ENCODE measurements around the gene MARCHF10. TPM values are rescaled to one million over a fixed set of nuclear protein-coding genes. Genes with fewer than 3 reads are reported as not detected.

The MARCHF10 gene
- total RNA-seq, 1 donor from 2014 or later: not detected

DNA sequence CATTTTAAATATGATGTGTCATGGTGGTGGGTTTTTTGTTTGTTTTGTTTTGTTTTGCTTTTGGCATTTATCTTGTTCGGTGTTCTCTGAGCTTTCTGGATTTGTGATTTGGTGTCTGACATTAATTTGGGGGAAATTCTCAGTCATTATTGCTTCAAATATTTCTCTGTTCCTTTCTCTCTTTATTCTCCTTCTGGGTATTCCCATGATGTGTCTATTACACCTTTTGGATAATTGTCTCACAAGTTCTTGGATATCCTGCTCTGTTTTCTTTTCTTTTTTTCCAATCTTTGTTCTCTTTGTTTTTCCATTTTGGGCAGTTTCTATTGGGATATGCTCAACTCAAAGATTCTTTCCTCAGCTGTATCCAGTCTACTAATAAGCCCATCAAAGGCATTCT, 88.5 kb downstream of the MARCHF10 start:
- intact Hi-C loops (cut with micrococcal nuclease): no loop called here

- intact Hi-C loops (cut with micrococcal nuclease): no loop called here
Measured at GRCh38 chr17:62718429-62718828, 89.7 kb downstream of the MARCHF10 start.

GRCh38 chr17:62717889-62718288, 90.2 kb downstream of the MARCHF10 start:
- intact Hi-C loops (cut with micrococcal nuclease): no loop called here

- intact Hi-C loops (cut with micrococcal nuclease): no loop called here
Measured at GRCh38 chr17:62717589-62717855, 90.6 kb downstream of the MARCHF10 start.

DNA sequence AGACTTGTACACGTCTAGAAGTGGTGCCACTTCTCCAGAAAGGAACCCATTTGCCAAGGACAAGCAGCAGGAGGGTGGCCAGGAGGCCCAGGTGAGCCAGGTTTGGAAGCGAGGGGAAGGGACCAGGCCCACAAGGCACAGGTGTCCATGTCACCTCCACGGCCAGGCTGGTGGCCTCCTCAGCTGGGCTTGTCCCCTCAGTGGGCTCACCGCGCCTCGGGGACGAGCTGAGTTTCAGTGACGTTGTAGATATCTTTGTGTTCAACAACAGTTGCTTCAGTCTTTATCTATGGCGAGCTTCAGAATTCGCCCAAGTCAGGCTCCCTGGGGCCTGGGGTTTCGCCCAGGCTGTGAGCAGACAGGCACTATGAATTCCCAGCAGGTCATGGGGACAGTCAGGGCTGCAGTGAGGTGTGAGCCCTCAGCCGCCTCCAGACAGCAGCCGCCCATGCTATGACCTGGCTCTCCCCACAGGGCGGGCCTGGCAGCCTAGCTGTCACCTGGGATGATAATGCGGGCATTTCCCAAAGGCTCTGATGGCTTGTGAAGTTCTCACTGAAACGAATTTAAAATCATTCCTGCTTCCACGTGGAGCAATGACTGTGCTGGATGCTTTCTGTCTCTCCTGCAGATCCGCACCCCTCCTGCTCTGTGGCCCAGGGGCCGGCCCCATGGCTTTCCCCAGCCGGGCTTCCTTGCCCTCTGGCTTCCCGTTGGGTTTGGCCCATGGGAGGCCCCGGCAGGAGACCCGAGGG, 91.1 kb downstream of the MARCHF10 start:
- intact Hi-C loops (cut with micrococcal nuclease): no loop called here

GRCh38 chr17:62715882-62716390, 92.2 kb downstream of the MARCHF10 start:
- intact Hi-C loops (cut with micrococcal nuclease): no loop called here

DNA sequence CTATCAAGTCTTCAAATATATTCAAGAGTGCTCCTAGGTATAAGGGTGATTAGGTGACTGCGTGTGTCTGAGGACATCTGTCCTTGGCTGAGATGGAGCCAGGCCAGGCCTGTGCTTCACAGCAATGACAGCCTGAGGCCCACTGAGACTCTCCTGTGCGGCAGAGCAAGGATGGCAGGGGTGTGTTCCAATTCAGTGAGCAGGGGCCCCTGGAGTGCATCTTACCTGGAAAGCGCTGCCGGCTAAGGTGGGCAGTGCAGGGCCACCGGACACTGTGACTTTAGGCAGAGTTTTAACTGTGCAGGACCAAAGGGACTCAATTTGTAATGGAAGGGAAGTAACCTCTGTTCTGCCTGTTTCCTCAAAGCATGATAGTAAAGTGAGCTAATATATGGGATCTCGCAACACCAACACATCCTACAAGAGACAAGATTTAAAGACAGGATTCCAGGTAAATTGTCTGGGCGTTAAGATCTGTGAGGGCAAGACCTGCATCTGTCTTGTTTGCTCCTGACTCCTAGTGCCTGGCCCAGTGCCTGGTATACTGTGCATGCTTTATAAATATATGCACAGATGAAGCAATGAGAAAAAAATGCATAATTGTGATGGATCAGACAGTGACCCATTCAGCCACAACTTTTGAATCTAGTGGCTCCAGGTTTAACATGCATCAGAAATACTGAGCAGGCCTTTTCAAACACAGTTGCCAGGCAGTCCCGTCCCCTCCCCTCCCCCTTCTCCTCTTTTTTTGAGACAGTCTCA, 93.9 kb downstream of the MARCHF10 start:
- intact Hi-C loops (cut with micrococcal nuclease): no loop called here

DNA sequence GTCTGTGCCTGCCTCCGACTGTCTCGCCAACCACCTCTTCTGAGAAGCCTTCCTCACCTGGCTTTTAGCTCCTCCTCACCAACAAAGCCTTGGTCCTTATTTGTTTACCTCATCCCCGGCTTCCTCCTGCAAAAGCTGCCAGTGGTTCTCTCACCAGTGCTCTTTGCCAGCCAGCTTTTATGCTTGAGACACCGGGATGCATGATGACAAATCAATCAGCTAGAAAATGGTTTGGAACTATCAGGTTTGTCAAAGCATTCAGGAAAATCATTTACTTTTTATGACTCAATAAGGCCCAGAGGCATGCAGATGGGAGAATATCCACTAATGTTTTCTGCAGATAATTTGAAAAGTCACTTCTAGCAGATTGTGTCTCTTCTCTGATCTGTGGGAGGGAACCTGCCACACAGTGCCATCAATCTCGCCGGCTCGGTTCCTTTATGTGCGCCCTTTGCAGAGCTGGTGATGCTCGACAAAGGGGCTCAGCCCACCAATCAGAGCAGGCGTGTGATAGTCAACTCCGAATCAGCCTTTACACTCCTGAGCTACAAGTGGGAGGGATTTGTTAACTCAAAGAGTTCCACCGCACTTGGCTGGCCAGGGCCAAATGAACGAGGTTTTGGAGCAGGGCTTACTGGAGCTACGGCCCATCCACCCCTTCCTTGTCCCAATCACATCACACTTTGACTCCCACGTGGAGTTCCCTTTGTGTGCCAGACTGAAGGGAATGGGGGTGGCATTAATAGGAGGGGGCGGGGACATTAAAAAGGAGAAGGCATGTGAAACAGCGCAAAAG, 94.8 kb downstream of the MARCHF10 start:
- intact Hi-C loops (cut with micrococcal nuclease): no loop called here

GRCh38 chr17:62712171-62712581, 95.9 kb downstream of the MARCHF10 start:
- intact Hi-C loops (cut with micrococcal nuclease): no loop called here

- intact Hi-C loops (cut with micrococcal nuclease): no loop called here
Measured at GRCh38 chr17:62708587-62708986, 99.5 kb downstream of the MARCHF10 start.

DNA sequence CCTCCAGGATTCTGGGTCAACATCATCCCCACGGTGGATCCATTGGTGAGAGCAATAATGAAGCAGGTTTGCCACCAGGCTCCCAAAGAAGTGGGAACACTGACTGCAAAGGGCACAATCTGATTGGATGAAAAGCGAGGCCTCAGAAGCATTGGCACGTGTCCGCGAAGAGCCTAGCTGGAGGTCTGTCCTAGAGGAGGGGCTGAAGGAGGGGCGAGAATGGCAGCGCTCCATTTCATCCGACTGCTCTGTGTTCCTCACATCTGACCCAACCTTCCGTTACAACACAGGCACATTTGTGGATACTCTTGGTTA, 100.7 kb downstream of the MARCHF10 start:
- intact Hi-C loops (cut with micrococcal nuclease): no loop called here

GRCh38 chr17:62706598-62707424, 101.3 kb downstream of the MARCHF10 start:
- intact Hi-C loops (cut with micrococcal nuclease): no loop called here

- intact Hi-C loops (cut with micrococcal nuclease): no loop called here
Measured at GRCh38 chr17:62705778-62706597, 102.1 kb downstream of the MARCHF10 start.

DNA sequence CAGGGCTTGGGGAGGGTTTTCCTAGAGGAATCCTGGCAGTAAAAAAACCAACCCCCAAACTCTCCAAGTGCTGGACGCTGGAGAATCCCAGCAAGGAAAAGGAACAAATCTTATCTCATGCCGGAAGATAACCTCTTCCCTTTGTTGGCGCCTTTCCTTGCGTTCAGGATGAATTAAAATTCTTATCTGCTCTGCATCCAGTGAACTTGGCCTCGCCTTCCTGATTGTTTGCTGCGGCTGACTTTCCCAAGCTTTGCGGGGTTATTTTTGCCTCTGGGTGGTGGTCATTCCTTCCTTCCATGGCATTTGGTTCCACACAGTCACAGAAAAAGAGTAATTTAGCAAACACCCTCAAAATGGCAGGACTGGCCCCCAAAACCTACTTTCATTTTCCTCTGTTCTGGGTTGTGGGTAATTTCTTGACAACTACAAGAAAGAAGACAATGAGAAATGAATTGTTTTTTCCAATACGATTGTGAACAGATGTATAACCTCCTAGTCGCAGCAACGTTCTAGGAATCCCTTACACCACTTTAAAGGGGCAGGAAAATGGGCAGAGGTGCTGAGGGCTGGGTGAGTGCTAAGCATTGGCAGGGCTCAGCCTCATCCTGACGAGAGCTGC, 102.8 kb downstream of the MARCHF10 start:
- intact Hi-C loops (cut with micrococcal nuclease): no loop called here

- intact Hi-C loops (cut with micrococcal nuclease): loop anchor here (5.0 kb wide), 1 partner anchor 703 kb away; no protein-coding TSS in a partner anchor
Measured at GRCh38 chr17:62704381-62704971, 103.6 kb downstream of the MARCHF10 start.

DNA sequence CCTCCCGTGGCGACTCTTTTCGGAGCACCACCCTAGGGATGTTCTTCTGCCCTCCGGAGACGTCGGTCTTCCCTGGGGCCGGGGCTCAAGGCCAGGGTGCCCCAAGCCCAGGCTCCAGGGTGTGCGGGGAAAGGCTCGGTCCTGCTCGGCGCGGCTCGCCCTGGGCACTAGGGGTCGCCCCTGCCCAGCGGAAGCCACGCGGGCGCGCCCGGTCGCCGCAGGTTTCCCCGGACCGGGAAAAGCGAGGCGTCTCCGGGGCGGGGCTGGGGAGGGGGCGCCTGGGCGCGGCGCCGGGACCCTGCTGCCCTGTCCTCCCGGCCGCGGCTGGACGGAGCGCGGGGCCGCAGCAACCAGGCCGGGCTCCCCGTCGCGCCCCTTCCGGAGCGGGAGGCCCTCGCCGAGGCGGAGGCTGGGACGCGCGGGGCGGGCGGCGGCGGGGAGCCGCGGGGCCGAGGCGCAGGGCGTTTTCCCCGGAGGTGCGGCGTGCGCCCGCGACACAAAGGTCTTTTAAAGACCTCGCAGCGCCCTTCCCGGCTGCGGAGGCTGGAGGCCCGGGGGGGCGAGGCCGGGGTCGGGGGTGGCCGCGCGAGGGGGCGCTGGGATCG, 104.2 kb downstream of the MARCHF10 start:
- intact Hi-C loops (cut with micrococcal nuclease): loop anchor here (1.0 to 5.0 kb wide), 2 partner anchors 264 to 703 kb away; no protein-coding TSS in a partner anchor

- intact Hi-C loops (cut with micrococcal nuclease): loop anchor here (1.0 to 5.0 kb wide), 2 partner anchors 265 to 704 kb away; no protein-coding TSS in a partner anchor
Measured at GRCh38 chr17:62703261-62703775, 104.8 kb downstream of the MARCHF10 start.

GRCh38 chr17:62702746-62703260, 105.3 kb downstream of the MARCHF10 start:
- intact Hi-C loops (cut with micrococcal nuclease): loop anchor here (1.0 to 5.0 kb wide), 2 partner anchors 265 to 704 kb away; no protein-coding TSS in a partner anchor
